Body of pancreas (tissue), 4 donors: Measurements from ENCODE around the gene IL9R. TPM values are rescaled to one million over a fixed set of nuclear protein-coding genes. Genes with fewer than 3 reads are reported as not detected.

Experiments used
- ATAC-seq: fragments of 150-250 bp; one replicate; pipeline ENCODE4 v1.9.1; 2016
- DNase-seq, 4 donors: peaks; one replicate each; pipeline ENCODE4 v3.0.0-alpha.2; 2019
- H3K27ac ChIP-seq, 4 donors: fragments of 200-600 bp; sonication (generic); 1 replicate in 3 of 4; 2 replicates in 1 of 4; pipeline versions ENCODE4 v1.5.1 to v1.6.1; 2016 to 2019; ENCODE audit warnings: mild to moderate bottlenecking in 1 of 4, mixed read lengths in 1 of 4, moderate library complexity in 1 of 4
- H3K27me3 ChIP-seq, 2 donors: fragments of 200-600 bp; sonication (generic); one replicate each; pipeline ENCODE4 v1.6.0; 2016; ENCODE audit warnings: mild to moderate bottlenecking in 1 of 2
- H3K36me3 ChIP-seq, 2 donors: fragments of 200-600 bp; sonication (generic); replicated peaks in 1 of 2; 2 replicates each; pipeline ENCODE4 v1.5.1; 2016; ENCODE audit warnings: low read depth in 2 of 2; ENCODE audit not compliant: insufficient read depth in 1 of 2
- H3K4me1 ChIP-seq: fragments of 200-600 bp; sonication (generic); one replicate; pipeline ENCODE4 v1.6.0; 2016
- H3K4me3 ChIP-seq, 2 donors: fragments of 200-600 bp; sonication (generic); 1 replicate in 1 of 2; 2 replicates in 1 of 2; pipeline ENCODE4 v1.5.1; 2016 to 2019
- H3K9me3 ChIP-seq, 3 donors: fragments of 200-600 bp; sonication (generic); 1 replicate in 2 of 3; 2 replicates in 1 of 3; pipeline ENCODE4 v1.5.1; 2016
- POLR2A ChIP-seq, 3 donors: fragments of 450-650 bp; IDR thresholded peaks; one replicate each; pipeline ENCODE4 v1.6.1; 2016; ENCODE audit warnings: antibody characterized with exemption in 3 of 3, mild to moderate bottlenecking in 2 of 3
- WGBS, 2 donors: methylation state at CpG; one replicate each; pipeline ENCODE4 v1.1.5; 2017; 5-methylcytosine and 5-hydroxymethylcytosine counted together
- intact Hi-C: fragments of 100-400 bp; cut with DNase I; formaldehyde crosslinking; loops from one replicate; pipeline ENCODE4 v1.15.1; 2023
- total RNA-seq, 2 donors: library from RNA; depleted of rRNA; stranded (reverse); fragments of >200 nt; gene quantifications; one replicate each; pipeline ENCODE4 v1.1.0, GENCODE V29; 2016
- TF ChIP-seq, protein P1 (sequence below), 7 experiments: fragments of 450-650 bp in 4 of 7; fragments of 200-600 bp in 3 of 7; sonication (generic) in 3 of 7; IDR thresholded peaks; one replicate each; pipeline ENCODE4 v1.5.1; 2016 to 2019; ENCODE audit warnings: antibody characterized with exemption in 7 of 7

IL9R gene
- total RNA-seq, 2 donors from 2014 or later, result 2.0 TPM; not detected in 1

DNA sequence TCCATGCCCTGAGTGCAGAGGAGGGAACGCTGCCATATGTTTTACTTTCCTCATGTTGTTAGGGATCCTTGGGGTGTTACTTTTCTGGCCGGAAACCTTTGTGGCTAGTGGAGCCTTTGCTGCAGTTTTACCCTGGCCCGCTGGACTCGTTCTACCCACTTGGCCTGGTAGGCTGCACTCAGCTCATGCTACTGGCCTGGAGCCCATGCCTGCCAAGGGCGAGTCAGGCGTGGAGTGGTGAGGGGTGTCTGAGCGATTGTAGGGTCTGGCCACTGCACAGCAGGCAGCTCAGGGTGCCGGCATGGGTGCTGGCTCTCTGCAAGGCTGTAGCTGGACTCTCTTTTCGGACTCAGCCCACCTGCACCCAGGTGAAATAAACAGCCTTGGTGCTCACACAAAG lies 41.4 kb upstream of the IL9R start:
- no peak for ATAC-seq
- 71 to 76% methylated on average over 9 of the region's 9 CpGs for WGBS, 2 donors
- Histone ChIP-seq H3K36me3 (no peaks in the 10 kb centered on the region), H3K4me3 (no peak overlapping the region), H3K9me3 (no peaks in the 10 kb centered on the region), H3K27ac (no peak overlapping the region), H3K27me3 (no peaks in the 10 kb centered on the region), H3K4me1 (no peaks in the 10 kb centered on the region)
- no peak for DNase-seq
- intact Hi-C loops, result no loop called here
- no peak for TF ChIP-seq POLR2A (IDR thresholded peaks at IDR 0.05)
- TF ChIP-seq, protein P1, sequence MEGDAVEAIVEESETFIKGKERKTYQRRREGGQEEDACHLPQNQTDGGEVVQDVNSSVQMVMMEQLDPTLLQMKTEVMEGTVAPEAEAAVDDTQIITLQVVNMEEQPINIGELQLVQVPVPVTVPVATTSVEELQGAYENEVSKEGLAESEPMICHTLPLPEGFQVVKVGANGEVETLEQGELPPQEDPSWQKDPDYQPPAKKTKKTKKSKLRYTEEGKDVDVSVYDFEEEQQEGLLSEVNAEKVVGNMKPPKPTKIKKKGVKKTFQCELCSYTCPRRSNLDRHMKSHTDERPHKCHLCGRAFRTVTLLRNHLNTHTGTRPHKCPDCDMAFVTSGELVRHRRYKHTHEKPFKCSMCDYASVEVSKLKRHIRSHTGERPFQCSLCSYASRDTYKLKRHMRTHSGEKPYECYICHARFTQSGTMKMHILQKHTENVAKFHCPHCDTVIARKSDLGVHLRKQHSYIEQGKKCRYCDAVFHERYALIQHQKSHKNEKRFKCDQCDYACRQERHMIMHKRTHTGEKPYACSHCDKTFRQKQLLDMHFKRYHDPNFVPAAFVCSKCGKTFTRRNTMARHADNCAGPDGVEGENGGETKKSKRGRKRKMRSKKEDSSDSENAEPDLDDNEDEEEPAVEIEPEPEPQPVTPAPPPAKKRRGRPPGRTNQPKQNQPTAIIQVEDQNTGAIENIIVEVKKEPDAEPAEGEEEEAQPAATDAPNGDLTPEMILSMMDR (IDR thresholded peaks at IDR 0.05), result no peak

DNA sequence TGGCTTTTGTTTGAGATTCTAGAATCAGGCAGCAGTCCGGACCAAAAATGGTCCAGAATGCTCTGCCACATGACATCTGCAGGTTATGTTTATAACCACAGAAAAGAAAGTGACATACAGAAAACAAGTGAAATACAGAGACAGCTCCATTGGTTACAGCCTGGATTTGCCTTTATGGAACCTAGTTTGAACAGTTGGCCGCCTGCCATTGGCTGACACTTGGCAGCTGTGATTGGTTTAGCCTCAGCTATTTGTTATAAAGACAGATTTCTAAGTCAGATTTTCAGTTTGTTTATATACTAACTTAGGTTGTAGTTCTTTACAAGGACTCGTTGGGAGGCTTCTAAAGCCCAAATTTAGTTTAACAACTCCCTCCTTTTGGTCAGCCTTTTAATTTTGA lies 40.8 kb upstream of the IL9R start:
- H3K27ac ChIP-seq, result no peak overlapping the region
- WGBS, 2 donors, result 42 to 55% methylated on average over 3 of the region's 3 CpGs
- H3K4me3 ChIP-seq, result no peak overlapping the region
- no peaks in the 10 kb centered on the region for H3K4me1 ChIP-seq
- DNase-seq (peak in 1 of 4 donors; percentile 23), ATAC-seq (no peak)
- H3K9me3 ChIP-seq, result no peaks in the 10 kb centered on the region
- intact Hi-C loops, result no loop called here
- H3K27me3 ChIP-seq, result no peaks in the 10 kb centered on the region
- no peaks in the 10 kb centered on the region for H3K36me3 ChIP-seq
- TF ChIP-seq, protein P1 (IDR thresholded peaks at IDR 0.05), result no peak
- TF ChIP-seq POLR2A (IDR thresholded peaks at IDR 0.05), result no peak

DNA sequence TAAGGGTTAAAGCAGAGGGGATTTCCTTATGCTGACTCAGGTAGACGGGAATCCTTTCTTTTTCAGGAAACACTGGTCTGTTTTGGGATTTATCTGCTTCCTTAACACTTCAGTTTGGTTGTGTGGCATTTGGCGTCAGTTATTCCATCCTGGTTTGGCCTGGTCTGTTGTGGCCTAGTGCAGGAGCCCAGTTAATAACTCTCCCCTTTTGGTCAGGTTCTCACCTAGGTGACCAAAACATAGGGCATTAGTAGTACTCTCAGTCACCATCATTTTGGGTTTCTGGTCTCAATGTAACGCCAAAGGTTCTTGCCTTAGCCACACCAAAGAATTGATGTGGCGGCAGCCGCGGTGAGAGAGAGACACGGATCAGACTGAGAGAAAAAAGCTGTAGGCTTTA lies 39.7 kb upstream of the IL9R start:
- intact Hi-C loops, result no loop called here
- DNase-seq (no peak), ATAC-seq (no peak)
- Histone ChIP-seq H3K27ac (no peak overlapping the region), H3K4me1 (no peaks in the 10 kb centered on the region), H3K27me3 (no peaks in the 10 kb centered on the region), H3K36me3 (no peaks in the 10 kb centered on the region), H3K9me3 (no peaks in the 10 kb centered on the region), H3K4me3 (no peak overlapping the region)
- WGBS, 2 donors, result 63 to 71% methylated on average over 7 of the region's 7 CpGs
- TF ChIP-seq POLR2A (IDR thresholded peaks at IDR 0.05), result no peak
- TF ChIP-seq, protein P1 (IDR thresholded peaks at IDR 0.05), result no peak

DNA sequence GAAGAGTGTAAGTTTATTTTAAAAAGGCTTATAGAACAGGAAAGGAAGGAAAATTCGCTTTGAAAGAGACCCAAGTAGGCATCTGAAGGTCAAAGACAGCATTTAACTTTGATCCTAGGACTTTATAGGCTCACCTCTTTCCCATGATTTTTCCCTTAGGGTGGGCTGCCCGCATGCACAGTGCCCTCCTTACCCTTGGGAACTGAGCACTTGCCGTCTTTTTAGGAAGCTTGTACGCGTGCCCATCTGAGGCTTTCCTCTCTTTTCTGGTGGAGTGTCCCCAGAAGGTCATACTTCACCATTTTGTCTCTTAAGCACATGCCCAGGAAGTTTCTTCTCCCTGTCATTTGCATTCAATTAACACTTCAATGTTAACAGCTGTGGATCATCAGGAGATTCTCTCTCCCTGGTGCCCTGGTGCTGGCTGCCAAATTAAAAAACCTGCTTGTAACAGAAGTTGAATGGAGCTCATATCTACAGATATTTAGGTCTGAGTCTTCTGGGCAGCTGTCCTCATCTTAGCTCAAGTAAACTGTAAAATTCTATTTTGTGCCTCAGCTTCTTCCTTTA lies 38.4 kb upstream of the IL9R start:
- no peak for TF ChIP-seq POLR2A (IDR thresholded peaks at IDR 0.05)
- TF ChIP-seq, protein P1 (IDR thresholded peaks at IDR 0.05), result no peak
- no peak overlapping the region for H3K27ac ChIP-seq
- 58% methylated on average over 5 of the region's 5 CpGs for whole genome bisulfite sequencing, 2 donors
- no peak for ATAC-seq
- H3K27me3 ChIP-seq, result no peaks in the 10 kb centered on the region
- no peak for DNase-seq
- intact Hi-C loops, result no loop called here
- no peaks in the 10 kb centered on the region for H3K4me1 ChIP-seq
- no peaks in the 10 kb centered on the region for H3K36me3 ChIP-seq
- H3K4me3 ChIP-seq, result no peak overlapping the region
- H3K9me3 ChIP-seq, result peaks cover 0 to 5% (median 0%) of the 10 kb centered on the region in 3 donors

DNA sequence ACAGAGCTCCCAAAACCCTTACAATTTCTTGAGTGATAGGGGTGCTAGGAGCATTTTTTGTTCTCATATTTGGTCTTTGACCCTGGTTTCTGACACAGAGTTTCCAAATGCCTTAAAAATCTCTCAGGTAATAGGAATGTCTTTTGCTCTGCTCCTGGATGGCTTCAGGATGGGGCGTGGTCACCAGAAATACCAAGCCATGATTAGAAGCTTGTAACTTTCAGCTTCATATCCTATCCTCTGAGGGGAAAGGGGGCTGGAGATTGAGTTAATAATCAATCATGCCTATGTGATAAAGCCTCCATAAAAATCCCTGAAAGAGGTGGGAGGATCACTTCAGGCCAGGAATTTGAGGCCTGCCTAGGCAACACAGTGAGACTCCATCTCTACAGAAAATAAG lies 34.6 kb upstream of the IL9R start:
- H3K36me3 ChIP-seq, result no peaks in the 10 kb centered on the region
- WGBS, 2 donors, result 18 to 41% methylated on average over 1 of the region's 1 CpG
- H3K27ac ChIP-seq, result no peak overlapping the region
- no peak overlapping the region for H3K4me3 ChIP-seq
- H3K9me3 ChIP-seq, result peaks cover 0 to 5% (median 0%) of the 10 kb centered on the region in 3 donors
- DNase-seq (no peak), ATAC-seq (no peak)
- TF ChIP-seq, protein P1 (IDR thresholded peaks at IDR 0.05), result no peak
- no peak for TF ChIP-seq POLR2A (IDR thresholded peaks at IDR 0.05)
- intact Hi-C loops, result no loop called here
- no peaks in the 10 kb centered on the region for H3K4me1 ChIP-seq
- H3K27me3 ChIP-seq, result no peaks in the 10 kb centered on the region
